ENCODE measurements around the gene KRT17.
"Not testable (repeated sequence)": the region's sequence is repeated elsewhere in the genome, so short reads cannot be mapped to it uniquely, and the experiment has no call there.

Gene KRT17

DNA sequence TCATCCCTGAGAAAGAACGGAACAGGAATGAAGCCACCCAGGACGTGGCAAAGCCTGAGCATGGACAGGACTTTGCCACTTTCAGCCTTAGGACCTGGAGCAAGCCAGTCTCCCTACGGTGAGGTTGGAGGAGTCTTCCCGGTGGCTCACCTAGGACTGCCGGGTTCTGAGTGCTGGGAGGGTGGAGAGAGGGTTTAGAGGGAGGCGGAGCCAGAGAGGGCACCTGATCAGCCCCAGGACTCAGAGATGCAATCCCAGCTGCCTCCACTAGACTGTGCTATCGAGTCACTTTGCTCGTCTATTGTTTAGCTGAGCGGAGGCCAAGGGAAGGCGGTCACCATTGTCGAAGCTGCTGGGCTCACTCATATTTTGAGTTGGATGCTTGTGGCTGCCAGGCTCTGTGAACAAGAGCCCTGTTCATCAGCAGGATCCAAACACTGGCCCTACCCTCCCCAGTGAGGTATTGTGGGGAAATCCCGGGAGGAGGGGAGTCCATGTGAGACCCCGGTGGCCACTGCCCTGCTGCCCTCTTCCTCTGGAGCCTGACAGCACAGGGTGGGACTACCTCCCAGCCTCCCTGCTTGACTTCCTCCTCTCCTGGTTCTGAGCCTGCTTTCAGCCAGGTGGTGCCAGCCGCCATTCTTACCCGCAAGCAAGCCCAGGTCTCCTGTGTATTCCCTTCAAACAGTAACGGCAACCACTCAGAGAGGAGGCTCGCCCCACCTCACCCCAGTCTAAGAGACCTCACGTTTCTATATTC is 44.7 kb downstream of the KRT17 start:
- TF ChIP-seq CTCF (IDR thresholded peaks at IDR 0.05; ENCODE audit: insufficient read depth, missing control alignments), result peak; percentile 77
- FAIRE-seq (no peak), DNase-seq (ENCODE audit: insufficient read length, low spot score) (no peak)

DNA sequence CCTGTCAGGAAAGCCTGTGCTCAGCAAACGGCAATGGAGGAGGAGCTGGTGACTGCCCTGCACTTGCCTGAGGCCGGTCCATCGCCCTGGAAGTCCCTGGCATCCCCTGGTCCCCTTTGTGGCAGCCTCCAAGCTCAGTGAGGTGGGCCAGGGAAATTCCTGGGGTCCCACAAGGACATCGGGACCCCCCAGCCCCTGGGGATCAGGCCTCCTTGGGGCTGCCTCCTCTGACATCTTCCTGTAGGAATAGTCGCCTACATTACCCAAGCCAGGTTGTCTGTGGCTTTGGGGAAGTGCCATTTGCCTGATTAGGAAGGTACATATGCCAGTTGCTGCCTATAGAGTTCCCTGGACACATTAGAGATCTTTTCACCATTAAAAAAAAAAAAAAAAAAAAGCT is 45.4 kb downstream of the KRT17 start:
- TF ChIP-seq CTCF (IDR thresholded peaks at IDR 0.05; ENCODE audit: insufficient read depth, missing control alignments), result no peak
- DNase-seq (ENCODE audit: insufficient read length, low spot score), result no peak
- FAIRE-seq, result no peak

GRCh38 chr17:41578538-41578937 is 45.8 kb downstream of the KRT17 start:
- no peak for FAIRE-seq

DNA sequence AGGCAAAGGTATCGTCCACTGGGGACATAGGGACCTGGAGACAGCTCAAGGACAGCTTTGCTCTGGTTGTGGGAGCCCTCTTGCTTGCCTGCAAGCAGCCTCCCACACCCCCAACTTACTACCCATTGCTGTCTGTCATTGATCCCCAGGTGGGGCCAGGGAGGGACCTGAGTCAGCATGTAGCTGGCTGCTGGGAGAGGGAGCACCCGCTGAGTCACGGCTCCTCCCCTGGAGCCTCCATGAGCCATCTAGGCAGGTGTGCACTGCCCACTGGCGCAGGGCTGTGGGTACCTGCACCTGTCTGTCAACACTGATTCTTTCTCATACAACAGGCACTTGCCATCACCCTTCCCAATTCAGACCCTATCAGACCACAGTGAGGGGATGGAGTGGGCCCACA is 47.6 kb downstream of the KRT17 start:
- FAIRE-seq; DNase-seq (ENCODE audit: insufficient read length, low spot score): not testable (repeated sequence)

More at GRCh38 chr17:41578538-41578937, 45.8 kb downstream of the KRT17 start:
- no peak for TF ChIP-seq CTCF (IDR thresholded peaks at IDR 0.05; ENCODE audit: insufficient read depth, missing control alignments)
- no peak for DNase-seq (ENCODE audit: insufficient read length, low spot score)

DNA sequence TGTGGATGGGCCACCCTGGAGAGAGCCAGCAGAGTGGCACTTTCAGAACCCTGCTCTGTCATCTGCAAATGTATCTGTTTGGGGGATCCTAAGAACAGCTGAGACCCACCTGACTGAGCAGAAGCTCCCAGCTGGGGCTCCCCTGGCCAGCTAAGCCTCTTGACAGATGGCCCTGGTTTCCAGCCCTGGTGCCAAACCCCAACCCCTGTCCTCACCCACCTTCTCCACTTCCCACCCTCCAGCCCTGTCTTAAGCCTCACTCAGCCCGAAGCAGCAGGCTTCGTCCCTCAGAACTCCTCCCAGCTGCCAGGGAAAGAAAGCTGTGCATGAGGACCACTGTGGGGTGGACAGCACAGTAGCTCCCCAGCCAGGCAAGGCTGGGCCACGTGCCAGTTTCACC is 49.0 kb downstream of the KRT17 start:
- FAIRE-seq (no peak), DNase-seq (ENCODE audit: insufficient read length, low spot score) (no peak)
- no peak for TF ChIP-seq CTCF (IDR thresholded peaks at IDR 0.05; ENCODE audit: insufficient read depth, missing control alignments)

DNA sequence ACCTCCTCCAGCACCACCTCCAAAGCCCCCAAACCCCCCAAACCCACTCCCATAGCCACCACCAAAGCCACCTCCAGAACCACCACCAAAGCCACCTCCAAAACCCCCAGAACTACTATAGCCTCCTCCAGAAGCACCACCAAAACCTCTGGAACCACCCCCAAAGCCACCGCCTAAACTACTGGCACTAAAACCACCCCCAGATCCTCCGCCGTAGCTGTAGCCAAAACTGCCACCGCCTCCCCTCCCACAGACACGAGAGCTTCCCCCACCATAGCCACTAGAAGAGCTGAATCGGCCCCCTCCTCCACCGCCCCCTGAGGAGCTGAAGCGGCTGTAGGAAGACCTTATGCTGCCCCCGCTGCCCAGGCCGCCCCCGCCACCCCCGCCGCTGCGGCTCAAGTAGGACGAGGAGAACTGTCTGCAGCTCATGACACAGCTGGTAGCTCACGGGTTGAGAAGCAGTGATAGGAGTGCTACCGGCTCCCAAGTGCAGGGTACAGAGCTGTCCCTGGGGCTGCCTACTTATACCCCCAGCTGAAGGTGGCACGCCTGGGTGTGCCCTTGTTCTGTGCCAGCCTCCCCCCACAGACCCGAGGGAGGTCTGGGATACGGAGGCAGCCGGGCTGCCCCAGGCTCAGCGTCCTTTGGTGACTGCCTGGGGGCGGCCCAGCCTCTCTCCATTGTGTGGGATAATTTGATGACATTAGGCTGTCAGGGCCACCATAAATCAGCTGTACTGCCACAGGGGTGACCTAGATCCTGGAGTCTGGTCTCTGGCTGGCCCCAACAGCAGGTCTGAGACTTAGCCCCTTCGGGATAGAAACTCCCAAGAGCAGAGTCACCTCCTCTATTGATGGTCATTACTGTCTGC is 52.6 kb downstream of the KRT17 start, which contains the start of gene KRT9:
Gene KRT9, minus strand, starts transcription at position 499 of the 874 bp plus-strand sequence. Its CDS starts 67 bp downstream, at position 432.
- no peak for FAIRE-seq
- DNase-seq (ENCODE audit: insufficient read length, low spot score), result no peak
- TF ChIP-seq CTCF (IDR thresholded peaks at IDR 0.05; ENCODE audit: insufficient read depth, missing control alignments), result no peak
